Stimulated activated CD4-positive, alpha-beta T cell treated with anti-CD3 and anti-CD28 coated beads, Interleukin-2, amount 100 ng/mL, for 4 hours (primary cell): ENCODE data around the gene KNDC1.
"Not testable (repeated sequence)": the region's sequence is repeated elsewhere in the genome, so short reads cannot be mapped to it uniquely, and the experiment has no call there.

Experiments used
- DNase-seq: peaks from one replicate; pipeline ENCODE4 v3.0.0-alpha.2; 2020; ENCODE audit warnings: low read depth

Gene KNDC1

DNA sequence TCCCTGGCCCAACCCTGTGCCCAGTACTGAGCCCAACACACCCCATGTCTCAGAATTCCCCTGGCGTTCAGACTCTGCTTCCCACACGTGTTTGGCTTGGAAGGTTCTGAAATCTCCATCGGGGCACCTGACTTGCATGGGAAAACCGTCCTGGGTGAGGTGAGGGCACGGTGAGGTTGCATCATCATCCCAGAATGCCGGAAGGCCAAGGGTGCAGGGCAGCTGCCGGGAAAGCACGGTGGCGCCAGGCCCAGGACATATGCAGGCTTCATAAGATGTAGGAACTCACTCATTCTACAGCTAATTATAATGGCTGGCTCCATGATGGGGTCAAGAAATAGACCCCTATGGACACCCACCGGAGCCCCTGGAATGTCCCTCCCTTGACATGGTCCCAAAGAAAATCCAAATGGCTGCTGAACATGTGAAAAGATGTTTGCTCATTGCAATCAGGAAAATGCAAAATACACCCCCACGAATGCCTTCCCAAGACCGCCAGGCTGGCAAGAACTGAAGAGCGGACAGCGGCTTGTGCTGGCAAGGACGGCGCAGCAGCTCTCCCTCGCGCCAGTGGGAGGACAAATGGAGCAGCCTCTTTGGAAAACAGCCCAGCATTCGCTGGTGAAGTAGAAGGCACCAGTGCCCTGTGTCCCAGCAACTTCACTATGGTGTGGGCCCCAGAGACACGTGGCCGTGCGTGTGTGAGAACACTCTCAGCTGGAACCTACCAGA is 2.3 kb downstream of the KNDC1 start:
- DNase-seq: no peak

GRCh38 chr10:133162910-133163856 is 3.2 kb downstream of the KNDC1 start:
- no peak for DNase-seq

DNA sequence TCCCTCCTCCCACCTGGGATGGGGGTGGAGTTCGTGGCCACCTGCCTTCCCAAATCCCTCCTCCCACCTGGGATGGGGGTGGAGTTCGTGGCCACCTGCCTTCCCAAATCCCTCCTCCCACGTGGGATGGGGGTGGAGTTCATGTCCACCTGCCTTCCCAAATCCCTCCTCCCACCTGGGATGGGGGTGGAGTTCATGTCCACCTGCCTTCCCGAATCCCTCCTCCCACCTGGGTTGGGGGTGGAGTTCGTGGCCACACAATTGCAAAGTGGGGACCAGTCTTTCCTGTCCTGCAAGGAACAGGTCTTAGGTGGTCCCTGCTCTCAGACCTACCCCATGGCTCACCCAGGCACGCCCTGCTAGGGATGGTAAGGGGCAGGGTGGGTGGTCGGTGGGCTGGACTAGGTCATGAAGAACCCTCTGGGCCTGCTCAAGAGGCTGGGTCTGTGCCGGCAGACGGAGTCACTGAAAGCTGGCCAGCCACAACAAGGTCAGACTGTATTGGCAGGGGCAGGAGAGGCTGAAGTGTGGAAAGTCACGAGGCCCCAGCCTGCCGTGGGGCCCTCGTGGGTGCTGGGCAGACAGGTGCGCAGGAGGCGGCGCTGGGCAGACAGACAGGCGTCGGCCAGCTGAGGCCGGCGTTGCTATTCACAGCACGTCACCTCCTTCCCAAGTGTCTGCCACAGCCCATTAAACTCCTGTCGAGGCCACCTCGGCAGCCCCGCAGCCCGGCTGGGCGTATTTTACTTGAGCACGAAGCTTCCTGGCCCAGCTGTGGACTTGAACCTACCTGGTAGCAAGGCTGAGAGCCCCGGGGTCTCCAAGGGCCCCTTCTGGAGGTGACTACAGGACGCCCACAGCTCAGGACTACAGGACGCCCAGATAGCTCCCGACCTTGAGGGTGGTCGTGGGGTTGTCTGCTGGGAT is 4.1 kb downstream of the KNDC1 start:
- no peak for DNase-seq

DNA sequence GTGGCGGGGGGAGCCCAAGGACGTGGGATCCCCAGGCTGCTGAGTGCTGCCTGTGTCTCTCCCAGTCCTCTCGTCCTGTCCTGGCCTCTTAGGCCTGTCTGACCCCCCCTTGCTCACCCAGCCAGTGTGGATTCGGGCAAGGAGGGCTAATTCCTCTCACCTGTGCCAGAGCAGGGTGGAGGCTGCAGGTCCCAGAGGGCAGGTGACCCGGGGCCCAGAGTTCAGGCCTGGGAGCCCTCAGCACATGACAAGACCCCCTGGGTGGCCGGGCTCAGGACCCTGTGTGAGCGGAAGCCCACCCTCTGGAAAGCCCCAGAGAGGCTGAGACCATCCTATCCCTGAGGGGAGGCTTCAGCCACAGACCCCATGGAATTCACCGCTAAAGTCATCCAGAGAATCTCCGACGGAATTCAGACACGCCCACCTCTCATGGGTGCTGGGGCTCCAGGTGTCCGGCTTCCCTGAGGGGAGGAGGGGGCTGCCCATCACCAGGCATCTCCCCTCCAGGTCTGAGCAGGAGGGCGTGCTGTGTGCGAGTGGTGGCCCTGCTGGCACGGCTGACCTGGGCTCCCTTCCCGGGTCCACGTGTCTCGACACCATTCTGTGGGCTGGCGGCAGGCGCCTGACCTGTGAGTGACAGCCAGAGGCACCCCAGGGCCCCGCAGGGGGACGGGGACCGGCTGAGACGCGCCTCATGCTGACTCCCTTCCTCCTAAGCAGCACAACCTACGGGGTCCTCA is 5.0 kb downstream of the KNDC1 start:
- no peak for DNase-seq

DNA sequence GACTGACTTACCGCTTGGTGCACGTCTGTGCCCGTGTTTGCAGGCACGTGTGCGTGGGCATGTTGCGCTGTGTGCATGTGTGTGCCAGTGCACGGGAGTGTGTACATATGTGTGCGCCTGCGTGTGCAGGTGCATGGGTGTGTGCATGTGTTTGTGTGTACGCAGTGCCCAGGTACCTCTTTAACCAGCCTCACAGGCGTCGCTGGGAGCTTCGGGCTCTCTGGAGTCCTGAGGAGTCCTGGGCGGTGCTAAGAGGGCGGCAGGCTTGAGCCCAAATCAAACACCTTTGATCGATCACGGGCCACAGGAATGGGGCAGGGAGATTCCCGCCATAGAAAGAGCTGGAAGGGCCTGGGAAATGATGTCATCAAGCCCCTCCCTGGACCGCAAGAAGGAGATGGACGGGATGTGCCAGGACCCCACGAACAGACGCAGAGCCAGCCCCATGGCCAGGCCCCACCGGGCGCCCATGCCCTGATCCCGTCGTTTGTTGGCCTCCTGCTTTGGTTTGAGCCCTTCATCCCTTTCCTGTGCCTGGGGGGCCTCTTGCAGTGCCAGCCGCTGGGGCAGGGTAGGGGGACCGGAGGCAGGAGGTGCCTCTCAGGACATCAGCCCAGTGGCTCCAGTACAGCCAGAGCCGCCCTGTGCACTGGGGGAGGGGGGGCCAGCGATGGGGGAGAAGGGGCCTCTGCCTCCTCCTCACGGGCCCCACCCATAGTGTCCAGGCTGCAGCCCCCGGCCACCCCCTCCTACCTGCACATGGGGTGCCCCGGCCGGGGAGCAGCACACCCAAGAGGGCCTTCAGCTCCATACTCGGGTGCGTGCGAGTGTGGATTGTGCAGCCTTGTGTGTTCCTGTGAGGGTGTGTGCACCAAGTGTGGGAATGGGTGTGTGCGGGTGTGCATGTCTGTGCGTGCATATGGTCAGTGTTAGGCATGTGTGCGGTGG is 5.8 kb downstream of the KNDC1 start:
- no peak for DNase-seq

DNA sequence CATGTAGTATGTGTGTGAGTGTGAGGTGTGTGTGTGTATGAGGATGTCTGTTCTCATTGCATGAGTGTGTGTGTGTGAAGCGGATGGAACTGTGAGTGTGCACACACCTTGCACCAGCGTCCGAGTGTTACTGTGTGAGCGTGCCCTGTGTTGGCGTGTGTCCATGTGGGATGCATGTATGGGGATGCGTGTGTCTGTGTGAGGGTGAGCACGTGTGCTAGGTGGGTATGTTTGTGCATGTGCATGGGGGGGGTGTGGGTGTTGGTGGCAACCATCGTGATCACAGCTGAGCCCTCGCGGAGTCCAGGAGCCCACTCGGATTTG is 6.4 kb downstream of the KNDC1 start:
- DNase-seq: no peak

- no peak for DNase-seq
Measured at GRCh38 chr10:133166828-133167692, 7.0 kb downstream of the KNDC1 start.

DNA sequence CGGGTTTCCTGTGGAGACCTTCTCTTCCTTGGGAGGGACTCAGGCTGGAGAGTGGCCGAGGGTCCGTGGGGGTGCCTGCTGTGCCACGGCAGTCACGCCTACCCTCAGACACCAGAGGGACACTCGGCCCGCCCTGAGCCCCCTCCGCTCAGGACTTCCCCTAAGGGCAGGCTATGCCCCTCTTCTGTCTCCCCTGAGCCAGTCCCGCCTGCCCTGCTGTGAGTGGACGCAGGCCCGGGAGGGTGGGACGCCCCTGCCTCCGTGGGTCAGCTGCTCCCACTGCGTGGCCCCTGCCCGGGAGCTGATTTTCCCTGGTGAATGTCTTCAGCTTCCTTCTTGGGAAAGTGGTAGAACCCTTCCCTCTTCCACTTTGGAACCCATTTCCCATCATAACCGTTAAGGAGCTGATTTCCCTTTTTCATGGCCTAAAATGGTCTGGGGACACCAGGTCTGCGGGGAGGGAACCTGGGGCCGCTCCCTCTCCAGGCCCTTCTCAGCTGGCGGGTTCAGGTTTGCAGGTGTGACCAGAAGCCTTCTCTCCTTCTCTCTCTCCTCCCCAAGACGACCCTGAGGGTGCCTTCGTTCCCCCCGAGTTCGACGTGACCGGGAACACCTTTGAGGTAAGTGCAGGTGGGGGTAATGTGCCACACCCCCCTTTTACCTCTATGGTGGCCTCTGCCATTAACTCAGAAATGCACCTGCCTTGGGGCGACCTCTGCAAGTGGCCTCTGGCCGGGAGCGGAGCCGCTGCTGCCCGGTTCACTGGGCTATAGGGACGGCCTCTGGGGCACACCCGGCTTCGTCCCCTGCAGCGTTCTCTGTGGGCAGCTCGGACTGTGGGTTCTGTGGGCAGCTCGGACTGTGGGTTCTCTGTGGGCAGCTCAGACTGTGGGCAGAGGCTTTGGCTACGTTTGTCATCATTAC is 7.9 kb downstream of the KNDC1 start:
- no peak for DNase-seq

DNA sequence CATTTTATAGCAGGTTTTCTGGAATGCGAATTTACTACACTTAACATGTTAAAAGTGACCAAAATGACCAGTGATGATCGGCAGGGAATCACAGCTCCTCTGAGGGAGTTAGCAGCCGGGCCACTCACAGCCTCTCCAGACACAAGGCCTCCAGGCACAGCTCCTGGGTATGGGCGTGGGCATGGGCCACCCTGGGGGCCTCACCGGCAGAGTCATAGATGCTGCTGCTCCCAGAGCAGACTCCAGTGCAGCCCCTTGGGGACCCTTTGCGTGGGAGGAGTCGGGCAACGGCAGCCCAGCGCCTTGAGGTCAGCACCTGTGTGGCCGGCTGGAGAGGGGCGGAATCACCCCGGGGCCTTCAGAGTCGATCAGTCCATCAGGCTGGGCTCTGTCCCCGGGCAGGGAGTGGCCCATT is 8.6 kb downstream of the KNDC1 start:
- DNase-seq: no peak

DNA sequence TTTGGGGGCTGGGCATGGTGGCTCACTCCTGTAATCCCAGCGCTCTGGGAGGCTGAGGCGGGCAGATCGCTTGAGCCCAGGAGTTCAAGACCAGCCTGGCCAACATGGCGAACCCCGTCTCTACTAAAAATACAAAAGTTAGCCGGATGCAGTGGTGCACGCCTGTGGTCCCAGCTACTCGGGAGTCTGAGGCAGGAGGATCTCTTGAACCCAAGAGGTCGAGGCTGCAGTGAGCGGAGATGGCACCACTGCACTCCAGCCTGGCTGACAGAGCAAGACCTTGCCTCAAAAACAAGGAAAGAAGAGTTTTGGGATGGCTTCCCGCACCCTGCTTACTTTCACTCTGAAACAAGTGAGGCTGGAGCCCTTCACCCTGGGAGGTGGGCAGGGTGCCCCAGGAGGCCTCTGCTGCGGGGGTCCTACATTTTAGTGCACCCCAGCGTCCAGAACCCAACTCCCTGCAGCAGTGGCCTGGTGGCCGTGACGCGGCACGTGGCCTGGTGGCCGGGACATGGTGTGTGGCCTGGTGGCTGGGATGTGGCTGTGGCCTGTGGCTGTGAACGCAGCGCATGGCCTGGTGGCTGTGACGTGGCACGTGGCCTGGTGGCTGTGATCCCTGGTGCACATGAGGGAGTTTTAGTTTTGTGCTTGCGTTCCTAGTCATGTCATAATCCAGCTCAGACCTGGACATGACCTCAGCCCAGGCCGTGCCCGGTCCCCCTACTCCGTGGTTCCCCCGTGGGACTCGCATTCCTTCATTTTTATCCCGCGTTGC is 9.3 kb downstream of the KNDC1 start:
- no peak for DNase-seq

DNA sequence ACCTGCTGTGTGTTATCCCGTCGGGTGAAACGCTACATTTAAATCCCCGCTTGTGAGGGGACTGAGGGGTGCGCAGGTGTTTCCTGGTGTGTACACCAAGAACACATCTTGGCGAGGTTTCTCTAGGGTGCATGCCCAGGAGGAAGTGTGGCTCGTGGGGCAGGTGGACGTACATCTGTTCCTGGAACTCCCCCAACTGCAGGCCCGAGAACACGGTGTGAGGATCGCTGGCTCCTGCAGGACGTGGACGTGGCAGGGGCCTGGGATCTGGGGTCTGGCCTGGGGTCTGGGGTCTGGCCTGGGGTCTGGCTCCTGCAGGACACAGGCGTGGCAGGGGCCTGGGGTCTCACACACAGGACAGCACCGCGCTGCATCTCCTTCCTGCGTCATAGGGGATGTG is 10.1 kb downstream of the KNDC1 start:
- no peak for DNase-seq

DNA sequence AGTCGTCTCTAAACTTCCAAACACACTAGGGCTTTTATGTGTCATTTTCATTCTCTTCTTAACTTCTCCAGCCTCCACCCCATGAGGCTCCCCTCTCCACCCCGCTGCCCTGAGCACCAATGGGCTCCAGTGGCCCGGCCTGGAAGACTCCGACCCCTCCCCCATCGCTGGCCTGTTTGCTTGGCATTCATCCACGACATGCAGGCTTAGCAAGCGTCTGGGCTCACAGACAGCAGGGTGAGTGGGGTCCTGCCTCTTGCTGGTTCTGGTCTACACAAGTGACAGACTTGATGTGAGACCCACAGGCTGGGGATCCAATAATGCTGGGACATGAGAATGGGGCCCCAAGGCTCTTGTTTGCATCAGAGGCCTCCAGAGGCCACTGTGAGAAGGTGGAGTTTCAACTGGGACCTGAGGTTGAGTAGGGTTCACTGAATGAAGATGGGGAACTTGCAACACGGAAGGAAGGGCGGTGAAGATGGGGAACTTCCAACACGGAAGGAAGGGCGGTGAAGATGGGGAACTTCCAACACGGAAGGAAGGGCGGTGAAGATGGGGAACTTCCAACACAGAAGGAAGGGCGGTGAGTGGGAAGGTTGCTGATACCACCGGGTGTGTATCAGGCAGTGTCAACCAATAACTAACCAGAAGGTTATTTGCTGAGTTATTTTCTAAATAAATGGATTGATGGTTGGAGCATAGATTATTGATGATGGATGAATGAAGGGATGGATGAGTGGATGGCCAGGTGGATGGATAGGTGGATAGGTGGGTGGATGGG is 14.0 kb downstream of the KNDC1 start:
- no peak for DNase-seq

DNA sequence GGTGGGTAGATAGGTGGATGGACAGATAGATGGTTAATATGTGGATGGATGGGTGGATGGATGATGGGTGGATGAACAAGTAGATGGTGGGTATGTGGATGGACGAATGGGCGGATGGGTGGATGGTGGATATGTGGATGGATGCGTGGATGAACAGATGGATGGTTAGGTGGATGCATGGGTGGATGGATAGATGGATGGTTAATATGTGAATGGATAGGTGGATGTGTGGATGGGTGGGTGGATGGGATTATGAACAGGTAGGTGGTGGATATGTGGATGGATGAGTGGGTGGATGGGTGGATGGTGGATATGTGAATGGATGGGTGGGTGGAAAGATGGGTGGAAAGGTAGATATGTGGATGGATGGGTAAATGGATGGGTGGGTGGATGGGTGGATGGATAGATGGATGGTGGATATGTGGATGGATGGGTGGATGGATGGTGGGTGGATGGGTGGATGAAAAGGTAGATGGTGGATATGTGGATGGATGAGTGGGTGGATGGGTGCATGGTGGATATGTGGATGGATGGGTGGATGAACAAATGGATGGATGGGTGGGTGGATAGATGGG is 14.8 kb downstream of the KNDC1 start:
- DNase-seq: no peak

DNA sequence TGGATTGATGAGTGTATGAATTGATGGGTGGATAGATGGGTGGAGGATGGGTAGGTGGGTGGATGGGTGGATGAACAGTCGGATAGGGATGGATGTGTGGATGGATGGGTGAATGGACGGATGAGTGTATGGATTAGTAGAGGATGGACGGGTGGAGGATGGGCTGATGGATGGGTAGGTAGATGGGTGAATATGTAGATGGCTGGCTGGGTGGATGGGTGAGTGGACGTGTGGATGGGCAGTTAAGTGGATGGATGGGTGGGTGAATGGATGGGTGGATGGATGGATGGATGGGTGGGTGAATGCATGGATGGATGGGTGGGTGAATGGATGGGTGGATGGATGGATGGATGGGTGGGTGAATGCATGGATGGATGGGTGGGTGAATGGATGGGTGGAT is 15.6 kb downstream of the KNDC1 start:
- not testable (repeated sequence) for DNase-seq

DNA sequence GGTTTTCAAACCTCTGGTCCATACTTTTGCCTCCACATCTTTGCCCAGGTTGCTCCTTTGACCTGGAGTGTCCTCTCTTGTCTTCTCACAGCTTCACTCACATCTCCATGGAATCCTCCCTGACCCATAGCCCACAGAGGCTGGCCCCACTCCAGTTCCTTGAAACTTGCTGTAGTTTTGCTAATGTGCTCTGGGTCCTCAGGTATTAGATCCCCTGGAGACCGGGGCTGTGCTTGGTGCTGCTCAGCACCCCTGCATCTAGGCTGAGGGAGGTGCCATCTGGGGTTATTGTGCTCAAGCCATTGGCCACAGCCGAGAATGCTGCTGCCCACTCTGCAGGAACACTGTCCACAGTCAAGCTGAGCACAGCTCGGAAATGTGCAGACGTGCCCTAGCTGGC is 16.5 kb downstream of the KNDC1 start:
- DNase-seq: no peak

- DNase-seq: no peak
Measured at GRCh38 chr10:133177380-133178157, 17.6 kb downstream of the KNDC1 start.
